Epidermal melanocyte (primary cell): ENCODE results near the gene FZR1.
"Not testable (repeated sequence)": the region's sequence is repeated elsewhere in the genome, so short reads cannot be mapped to it uniquely, and the experiment has no call there.

ENCODE experiments used
- DNase-seq: peaks from one replicate; pipeline ENCODE4 v3.0.0; 2011; ENCODE audit warnings: low spot score; ENCODE audit not compliant: insufficient read length

Gene FZR1

DNA sequence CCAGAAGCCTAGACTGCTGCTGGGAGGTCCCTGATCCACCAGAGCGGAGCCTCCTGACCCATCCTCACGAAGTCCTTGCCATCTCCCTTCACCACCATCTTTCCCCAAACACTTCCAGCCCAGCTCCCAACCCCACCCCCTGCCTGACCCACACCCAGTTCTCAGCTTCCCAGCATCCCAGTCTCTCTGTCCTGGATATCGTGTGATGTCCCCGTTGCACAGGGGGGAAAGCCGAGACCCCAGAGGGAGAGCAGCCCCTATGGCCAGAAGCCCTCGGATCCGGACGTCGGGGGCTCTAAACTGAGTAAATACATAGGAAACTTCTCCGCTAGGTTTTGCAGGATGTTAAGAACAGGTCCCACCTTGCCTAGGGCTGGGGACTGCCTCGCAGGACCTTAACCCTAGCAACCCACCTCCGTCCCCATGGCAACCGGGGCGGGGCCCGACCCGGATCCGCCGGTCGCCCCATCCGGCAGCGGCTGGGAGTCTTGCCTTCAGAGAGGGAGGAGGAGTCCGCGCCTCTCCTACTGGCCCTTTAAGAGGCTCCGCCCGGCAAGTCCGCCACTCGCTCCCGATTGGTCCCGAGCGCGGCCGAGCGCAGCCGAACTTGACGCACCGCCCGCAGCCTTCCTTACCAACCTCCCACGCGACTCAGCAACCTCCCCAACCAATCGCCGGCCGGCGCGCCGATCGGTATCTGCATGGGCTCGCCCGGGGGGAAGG, 66.2 kb downstream of the FZR1 start:
- peak; percentile 97 for DNase-seq

DNA sequence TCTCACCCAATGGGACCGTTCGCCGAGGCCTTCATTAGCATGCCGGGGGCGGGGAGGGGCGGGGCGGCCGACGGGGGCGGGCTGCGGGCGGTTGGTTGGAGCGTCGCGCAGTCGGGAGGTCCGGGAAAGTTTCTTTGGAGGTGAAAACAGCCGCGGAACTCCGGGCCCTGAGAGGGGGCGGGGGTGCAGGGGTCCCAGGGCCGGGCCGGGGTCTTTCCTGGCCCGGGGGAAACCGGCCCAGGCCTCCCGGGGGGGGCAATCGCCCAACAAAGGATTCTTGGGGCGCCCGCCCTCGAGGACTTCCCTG, 66.7 kb downstream of the FZR1 start, which contains the start of gene HMG20B:
TSS of gene HMG20B (plus strand) at position 90 of the 307 bp plus-strand sequence. CDS start 366 bp downstream, outside the sequence.
- DNase-seq = no peak

- DNase-seq = peak; percentile 7
Measured at GRCh38 chr19:3573162-3573857, 67.2 kb downstream of the FZR1 start.

DNA sequence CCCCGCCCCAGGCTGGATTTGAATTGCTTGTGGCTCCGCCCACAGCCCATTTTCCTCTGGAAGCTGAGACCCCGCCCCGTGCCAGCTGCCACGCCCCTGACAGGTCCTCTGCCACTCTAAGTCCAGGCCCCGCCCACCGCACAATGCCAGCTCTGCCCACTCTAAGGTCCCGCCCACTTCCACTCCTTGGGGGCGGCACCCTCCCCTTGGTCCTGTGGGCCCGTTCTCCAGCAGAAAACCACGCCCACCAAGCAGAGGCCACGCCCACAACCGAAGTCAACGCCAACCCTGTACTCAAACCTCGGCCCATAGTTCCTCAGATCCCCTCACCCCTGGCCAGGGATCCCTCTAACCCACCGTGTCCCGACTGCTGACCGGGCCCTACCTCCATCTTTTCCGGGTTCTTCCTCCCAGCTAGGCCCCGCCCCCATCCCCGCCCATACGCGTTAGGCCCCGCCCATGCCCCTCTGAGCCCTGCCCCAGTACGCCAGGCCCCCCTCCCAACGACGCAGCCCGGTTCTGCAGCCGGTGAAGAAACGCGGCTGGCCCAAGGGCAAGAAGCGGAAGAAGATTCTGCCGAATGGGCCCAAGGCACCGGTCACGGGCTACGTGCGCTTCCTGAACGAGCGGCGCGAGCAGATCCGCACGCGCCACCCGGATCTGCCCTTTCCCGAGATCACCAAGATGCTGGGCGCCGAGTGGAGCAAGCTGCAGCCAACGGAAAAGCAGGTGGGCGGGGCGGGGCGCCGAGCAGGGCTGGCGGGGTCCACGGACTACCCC, 67.9 kb downstream of the FZR1 start:
- DNase-seq = peak; percentile 74

- DNase-seq = peak; percentile 14
Measured at GRCh38 chr19:3575260-3575741, 69.2 kb downstream of the FZR1 start.

DNA sequence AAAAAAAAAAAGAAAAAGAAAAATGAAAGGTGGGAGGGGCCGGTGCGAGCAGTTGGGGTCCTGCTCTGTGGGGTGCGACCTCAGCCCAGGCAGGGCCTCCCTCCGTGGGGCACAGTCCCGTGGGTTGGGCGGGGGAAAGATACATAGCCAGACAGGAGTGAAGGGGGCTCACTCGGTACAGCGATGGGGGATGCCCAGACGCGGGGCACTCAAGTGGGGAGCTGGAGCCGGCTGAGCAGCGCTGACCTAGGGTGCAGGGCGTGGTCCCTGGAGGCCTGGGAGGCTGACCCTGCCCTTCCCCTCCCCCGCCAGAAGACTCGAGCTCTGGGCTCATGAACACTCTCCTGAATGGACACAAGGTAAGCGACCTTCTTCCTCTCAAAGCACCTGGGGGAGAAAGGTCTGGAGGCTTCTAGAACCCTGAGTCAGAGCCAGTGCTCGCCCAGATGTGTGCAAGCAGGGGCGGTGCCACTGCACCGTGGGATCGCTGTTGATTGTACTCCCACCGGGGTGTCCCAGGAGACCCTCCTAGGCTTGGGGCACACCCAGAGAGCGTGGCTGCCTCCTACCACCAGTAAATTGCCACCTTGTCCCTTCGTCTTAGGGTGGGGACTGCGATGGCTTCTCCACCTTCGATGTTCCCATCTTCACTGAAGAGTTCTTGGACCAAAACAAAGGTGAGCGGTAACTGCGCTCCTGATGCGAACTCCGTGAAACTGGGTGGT, 70.0 kb downstream of the FZR1 start:
- DNase-seq = peak; percentile 10

- DNase-seq = peak; percentile 17
Measured at GRCh38 chr19:3576696-3577443, 70.8 kb downstream of the FZR1 start.

GRCh38 chr19:3577723-3578344, 71.7 kb downstream of the FZR1 start:
- DNase-seq = peak; percentile 3

DNA sequence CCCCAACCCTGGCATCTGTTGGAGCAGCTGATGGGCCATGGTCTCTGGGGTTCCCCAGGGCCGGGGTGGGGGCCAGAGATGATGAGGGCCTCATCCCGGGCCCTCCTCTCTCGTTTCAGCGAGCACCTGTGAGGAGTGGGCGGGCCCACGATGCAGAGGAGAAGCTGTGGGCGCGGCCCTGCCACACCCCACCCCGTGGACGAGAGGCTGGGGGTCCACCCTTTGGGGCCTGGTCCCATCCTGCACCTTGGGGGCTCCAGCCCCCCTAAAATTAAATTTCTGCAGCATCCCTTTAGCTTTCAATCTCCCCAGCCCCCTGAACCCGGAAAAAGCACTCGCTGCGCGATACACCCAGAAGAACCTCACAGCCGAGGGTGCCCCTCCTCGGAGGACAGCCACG, 72.3 kb downstream of the FZR1 start:
- DNase-seq = peak; percentile 11

- peak; percentile 64 for DNase-seq
Measured at GRCh38 chr19:3580156-3580934, 74.2 kb downstream of the FZR1 start.

- peak; percentile 4 for DNase-seq
Measured at GRCh38 chr19:3581792-3582191, 75.7 kb downstream of the FZR1 start.

DNA sequence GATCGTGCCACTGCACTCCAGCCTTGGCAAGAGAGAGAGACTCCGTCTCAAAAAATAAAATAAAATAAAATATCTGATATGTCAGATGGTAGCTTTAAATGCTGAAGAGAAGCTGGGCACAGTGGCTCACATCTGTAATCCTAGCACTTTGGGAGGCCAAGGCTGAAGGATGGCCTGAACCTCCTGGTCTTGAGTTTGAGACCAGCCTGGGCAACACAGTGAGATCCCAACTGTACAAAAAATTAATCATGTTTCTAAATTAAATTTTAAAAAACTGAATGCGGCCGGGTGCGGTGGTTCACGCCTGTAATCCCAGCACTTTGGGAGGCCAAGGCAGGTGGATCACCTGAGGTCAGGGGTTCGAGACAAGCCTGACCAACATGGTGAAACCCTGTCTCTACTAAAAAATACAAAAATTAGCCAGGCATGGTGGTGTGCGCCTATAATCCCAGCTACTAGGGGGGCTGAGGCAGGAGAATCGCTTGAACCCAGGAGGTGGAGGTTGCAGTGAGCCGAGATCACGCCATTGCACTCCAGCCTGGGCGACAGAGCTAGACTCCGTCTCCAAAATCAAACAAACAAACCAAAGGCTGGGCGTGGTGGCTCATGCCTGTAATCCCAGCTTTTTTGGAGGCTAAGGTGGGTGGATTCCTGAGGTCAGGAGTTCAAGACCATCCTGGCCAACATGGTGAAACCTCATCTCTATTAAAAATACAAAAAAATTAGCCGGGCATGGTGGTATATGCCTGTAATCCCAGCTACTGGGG, 78.1 kb downstream of the FZR1 start:
- DNase-seq = not testable (repeated sequence)

- no peak for DNase-seq
Measured at GRCh38 chr19:3585301-3586126, 79.4 kb downstream of the FZR1 start, which contains the start of gene GIPC3. GIPC3 (plus strand) TSS chr19:3585478; CDS start chr19:3585598, 120 bp downstream.

- DNase-seq = no peak
Measured at GRCh38 chr19:3586127-3586626, 80.1 kb downstream of the FZR1 start.

GRCh38 chr19:3586707-3587346, 80.7 kb downstream of the FZR1 start:
- DNase-seq = no peak
